ENCODE data around the gene ZNF358. TPM values are rescaled to one million over a fixed set of nuclear protein-coding genes. Genes with fewer than 3 reads are reported as not detected.

Gene ZNF358
- polyA plus RNA-seq, 12 donors, result 30.7 to 89.4 (median 36.4) TPM; not detected in 1

GRCh38 chr19:7483720-7484201 is 32.1 kb upstream of the ZNF358 start:
- no peak for DNase-seq

GRCh38 chr19:7486923-7487322 is 29.0 kb upstream of the ZNF358 start:
- no peak for DNase-seq

GRCh38 chr19:7488736-7489353 is 27.1 kb upstream of the ZNF358 start, which contains the start of gene PEX11G:
TSS of gene PEX11G (minus strand) at chr19:7489035. CDS start at chr19:7489010, 25 bp downstream.
- peak; percentile 93 for DNase-seq

GRCh38 chr19:7489609-7490044 is 26.3 kb upstream of the ZNF358 start:
- DNase-seq, result no peak

- DNase-seq, result no peak
These were observed 23.8 kb upstream of the ZNF358 start for GRCh38 chr19:7492142-7492541.

- no peak for DNase-seq
These were observed 23.3 kb upstream of the ZNF358 start for GRCh38 chr19:7492558-7492957.

GRCh38 chr19:7494416-7495098 is 21.3 kb upstream of the ZNF358 start:
- no peak for DNase-seq

GRCh38 chr19:7497292-7497691 is 18.6 kb upstream of the ZNF358 start:
- DNase-seq, result no peak

- no peak for DNase-seq
These were observed 15.0 kb upstream of the ZNF358 start for GRCh38 chr19:7500811-7501450.

- DNase-seq, result no peak
These were observed 13.4 kb upstream of the ZNF358 start for GRCh38 chr19:7502552-7502951.

- DNase-seq, result no peak
These were observed 11.2 kb upstream of the ZNF358 start for GRCh38 chr19:7504684-7505083.

GRCh38 chr19:7505288-7505681 is 10.6 kb upstream of the ZNF358 start:
- no peak for DNase-seq

GRCh38 chr19:7505682-7506384 is 10.1 kb upstream of the ZNF358 start:
- DNase-seq, result no peak

GRCh38 chr19:7506385-7507328 is 9.2 kb upstream of the ZNF358 start:
- DNase-seq, result no peak

GRCh38 chr19:7507884-7508283 is 8.0 kb upstream of the ZNF358 start:
- DNase-seq, result no peak

GRCh38 chr19:7509625-7510024 is 6.3 kb upstream of the ZNF358 start:
- no peak for DNase-seq

GRCh38 chr19:7512400-7512851 is 3.5 kb upstream of the ZNF358 start:
- no peak for DNase-seq

GRCh38 chr19:7513809-7514642 is 1.9 kb upstream of the ZNF358 start:
- DNase-seq, result no peak

- no peak for DNase-seq
These were observed 726 bp upstream of the ZNF358 start for GRCh38 chr19:7515110-7515644.

- DNase-seq, result no peak
These were observed 430 bp downstream of the ZNF358 start for GRCh38 chr19:7516333-7516732.

All from muscle of arm (tissue), 12 donors.